Memory B cell (primary cell): Measurements from ENCODE around the gene OSBPL9.

ENCODE experiments used
- ATAC-seq: fragments of 150-1000 bp; cut with Tn5 transposase; 2 replicates; pipeline ENCODE4 v1.10.0; 2021; ENCODE audit warnings: low read depth, mild to moderate bottlenecking, moderate library complexity
- DNase-seq, 2 donors: peaks; one replicate each; pipeline ENCODE4 v3.0.0; 2022; ENCODE audit warnings: low spot score in 2 of 2
- H3K27ac Mint-ChIP-seq: one replicate; pipeline ENCODE4 v1.8.0; 2022; ENCODE audit warnings: mild to moderate bottlenecking, moderate library complexity, mixed read lengths
- H3K27me3 Mint-ChIP-seq: one replicate; pipeline ENCODE4 v1.8.0; 2022; ENCODE audit warnings: mixed read lengths
- H3K36me3 Mint-ChIP-seq: one replicate; pipeline ENCODE4 v1.8.0; 2022; ENCODE audit warnings: mild to moderate bottlenecking, mixed read lengths
- H3K4me1 Mint-ChIP-seq: one replicate; pipeline ENCODE4 v1.8.0; 2022; ENCODE audit warnings: mixed read lengths
- H3K4me3 Mint-ChIP-seq: one replicate; pipeline ENCODE4 v1.8.0; 2022; ENCODE audit warnings: mild to moderate bottlenecking, moderate library complexity, mixed read lengths
- H3K9me3 Mint-ChIP-seq: one replicate; pipeline ENCODE4 v1.8.0; 2022; ENCODE audit warnings: mixed read lengths

The OSBPL9 gene, protein sequence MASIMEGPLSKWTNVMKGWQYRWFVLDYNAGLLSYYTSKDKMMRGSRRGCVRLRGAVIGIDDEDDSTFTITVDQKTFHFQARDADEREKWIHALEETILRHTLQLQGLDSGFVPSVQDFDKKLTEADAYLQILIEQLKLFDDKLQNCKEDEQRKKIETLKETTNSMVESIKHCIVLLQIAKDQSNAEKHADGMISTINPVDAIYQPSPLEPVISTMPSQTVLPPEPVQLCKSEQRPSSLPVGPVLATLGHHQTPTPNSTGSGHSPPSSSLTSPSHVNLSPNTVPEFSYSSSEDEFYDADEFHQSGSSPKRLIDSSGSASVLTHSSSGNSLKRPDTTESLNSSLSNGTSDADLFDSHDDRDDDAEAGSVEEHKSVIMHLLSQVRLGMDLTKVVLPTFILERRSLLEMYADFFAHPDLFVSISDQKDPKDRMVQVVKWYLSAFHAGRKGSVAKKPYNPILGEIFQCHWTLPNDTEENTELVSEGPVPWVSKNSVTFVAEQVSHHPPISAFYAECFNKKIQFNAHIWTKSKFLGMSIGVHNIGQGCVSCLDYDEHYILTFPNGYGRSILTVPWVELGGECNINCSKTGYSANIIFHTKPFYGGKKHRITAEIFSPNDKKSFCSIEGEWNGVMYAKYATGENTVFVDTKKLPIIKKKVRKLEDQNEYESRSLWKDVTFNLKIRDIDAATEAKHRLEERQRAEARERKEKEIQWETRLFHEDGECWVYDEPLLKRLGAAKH

DNA sequence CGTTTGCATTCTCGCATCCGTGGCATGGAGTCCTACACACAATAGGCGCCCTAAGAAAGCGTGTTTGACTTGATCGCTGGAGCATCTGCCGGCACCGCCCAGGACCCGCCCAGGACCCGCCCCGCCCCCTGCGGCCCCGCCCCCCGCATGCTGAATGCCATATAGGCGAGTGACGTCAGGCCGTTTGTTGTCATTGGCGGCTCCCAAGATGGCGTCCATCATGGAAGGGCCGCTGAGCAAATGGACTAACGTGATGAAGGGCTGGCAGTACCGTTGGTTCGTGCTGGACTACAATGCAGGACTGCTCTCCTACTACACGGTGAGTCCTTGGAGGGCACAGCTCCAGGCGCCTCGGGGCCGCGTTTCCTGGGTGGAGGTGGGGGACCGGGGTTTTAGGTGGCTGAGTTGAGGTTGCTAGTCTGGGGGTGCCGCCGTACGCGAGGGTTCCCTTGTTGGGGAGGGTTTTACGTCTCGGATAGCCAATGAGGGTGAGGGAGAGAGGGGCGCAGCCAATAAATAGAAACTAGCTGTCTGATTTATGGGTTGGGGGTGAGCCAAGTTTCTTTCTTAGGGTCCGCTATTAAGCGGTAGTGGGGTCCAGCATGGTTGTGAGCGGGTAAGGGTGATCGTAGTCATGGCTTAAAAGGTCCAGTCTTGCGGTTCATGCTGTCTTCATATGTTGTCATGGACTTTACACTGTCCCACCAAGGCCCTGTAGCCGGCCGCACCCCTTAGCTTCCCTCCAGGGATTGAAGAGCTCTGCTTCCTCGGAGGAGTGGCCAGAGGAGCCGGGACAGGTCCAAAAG lies at the start of gene OSBPL9:
OSBPL9 (plus strand) TSS at position 190 of the 806 bp plus-strand sequence; CDS start at position 209, 19 bp downstream.
- Mint-ChIP-seq H3K27me3 (no peaks in the 10 kb centered on the region), H3K36me3 (peaks cover 11% of the 10 kb centered on the region), H3K4me1 (peaks cover 31% of the 10 kb centered on the region)

DNA sequence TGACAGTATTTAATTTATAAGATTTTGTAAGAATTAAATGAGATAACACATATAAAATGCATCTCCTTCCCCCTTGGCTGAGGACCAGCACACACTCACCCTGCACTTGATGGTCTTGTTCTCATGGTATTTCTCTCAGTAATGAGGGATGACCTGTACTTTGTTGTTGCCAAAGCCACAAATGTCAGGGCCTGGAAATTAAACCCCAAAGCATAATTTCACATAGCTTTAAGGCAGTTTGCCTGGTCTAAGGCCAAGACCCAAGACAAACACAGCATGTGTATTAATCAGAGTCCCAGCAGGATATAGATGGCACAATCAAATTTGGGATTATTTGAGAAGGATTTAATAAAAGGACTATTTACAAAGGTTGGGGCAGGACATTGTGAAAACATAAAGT lies 49.2 kb upstream of the OSBPL9 start:
- Mint-ChIP-seq H3K4me1 (peaks cover 38% of the 10 kb centered on the region), H3K27me3 (no peaks in the 10 kb centered on the region), H3K9me3 (no peaks in the 10 kb centered on the region), H3K27ac (no peak overlapping the region), H3K36me3 (no peaks in the 10 kb centered on the region), H3K4me3 (no peak overlapping the region)
- ATAC-seq, result no peak
- DNase-seq, result no peak

More for the DNA sequence above, at the start of gene OSBPL9:
- DNase-seq (peak; percentile 72 to 79), ATAC-seq (peak; percentile 95)
- H3K4me3 Mint-ChIP-seq, result peak within 1 kb of the TSS; percentile 100
- peak within 1 kb of the TSS; percentile 100 for H3K27ac Mint-ChIP-seq
- no peaks in the 10 kb centered on the region for H3K9me3 Mint-ChIP-seq

DNA sequence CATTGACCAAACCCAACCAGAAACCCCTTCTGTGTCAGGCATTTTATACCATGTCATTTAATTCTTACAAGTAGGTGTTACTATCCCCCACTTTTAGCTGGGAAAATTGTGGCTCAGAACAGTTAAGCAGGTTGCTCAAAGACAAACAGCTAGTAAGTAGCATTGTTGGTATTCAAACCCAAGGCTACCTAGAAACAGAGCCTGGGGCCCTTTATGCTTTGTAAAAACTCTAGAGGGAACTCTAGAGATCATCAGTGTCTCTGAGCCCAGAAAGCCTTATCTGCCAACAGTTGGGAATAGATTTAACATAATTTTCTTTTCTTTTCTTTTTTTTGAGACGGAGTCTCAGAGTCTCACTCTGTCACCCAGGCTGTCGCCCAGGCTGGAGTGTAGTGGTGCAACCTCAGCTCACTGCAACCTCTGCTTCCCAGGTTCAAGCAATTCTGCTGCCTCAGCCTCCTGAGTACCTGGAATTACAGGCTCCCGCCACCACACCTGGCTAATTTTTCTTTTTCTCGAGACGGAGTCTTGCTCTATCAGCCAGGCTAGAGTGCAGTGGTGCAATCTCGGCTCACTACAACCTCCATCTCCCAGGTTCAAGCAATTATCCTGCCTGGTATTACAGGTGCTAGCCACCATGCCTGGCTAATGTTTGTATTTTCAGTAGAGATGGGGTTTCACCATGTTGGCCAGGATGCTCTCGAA lies 48.5 kb upstream of the OSBPL9 start:
- Mint-ChIP-seq H3K4me1 (peaks cover 38% of the 10 kb centered on the region), H3K9me3 (no peaks in the 10 kb centered on the region), H3K4me3 (no peak overlapping the region), H3K36me3 (no peaks in the 10 kb centered on the region), H3K27me3 (no peaks in the 10 kb centered on the region), H3K27ac (no peak overlapping the region)
- no peak for DNase-seq
- ATAC-seq, result no peak

DNA sequence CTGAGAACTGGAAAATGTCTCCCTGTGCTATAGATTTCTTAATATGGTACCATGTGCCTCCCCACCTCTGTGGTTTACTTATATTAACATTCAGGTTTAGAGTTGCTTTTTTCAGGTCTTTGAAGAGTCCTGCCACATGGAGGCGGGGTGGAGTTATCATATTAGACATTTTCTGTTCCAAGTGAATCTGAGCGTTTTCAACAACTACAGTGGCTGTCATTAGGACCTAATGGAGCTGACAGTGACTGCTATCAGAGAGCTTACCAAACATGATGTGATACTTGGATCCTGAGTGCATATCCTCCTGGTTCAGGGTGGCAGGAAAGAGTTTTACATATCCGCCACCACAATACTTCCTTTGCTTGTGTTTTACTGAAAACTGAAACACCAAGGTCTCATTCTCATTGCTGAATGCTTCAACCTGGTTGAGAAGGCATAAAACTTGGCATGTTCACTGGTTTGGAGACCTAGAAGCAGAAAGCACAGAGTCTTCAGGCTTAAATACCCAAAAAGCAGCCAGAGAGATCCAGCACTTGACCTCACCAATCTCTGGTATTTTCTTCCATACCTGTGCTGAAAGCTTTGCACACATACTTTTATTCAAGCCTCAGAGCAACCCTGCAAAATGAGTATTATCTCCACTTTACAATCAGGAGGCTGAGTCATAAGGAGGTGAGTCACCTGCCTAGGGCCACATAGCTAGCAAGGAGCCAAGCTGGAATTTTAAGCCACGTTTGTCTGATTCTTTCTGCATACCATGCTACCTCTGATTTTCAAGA lies 47.4 kb upstream of the OSBPL9 start:
- H3K9me3 Mint-ChIP-seq, result no peaks in the 10 kb centered on the region

DNA sequence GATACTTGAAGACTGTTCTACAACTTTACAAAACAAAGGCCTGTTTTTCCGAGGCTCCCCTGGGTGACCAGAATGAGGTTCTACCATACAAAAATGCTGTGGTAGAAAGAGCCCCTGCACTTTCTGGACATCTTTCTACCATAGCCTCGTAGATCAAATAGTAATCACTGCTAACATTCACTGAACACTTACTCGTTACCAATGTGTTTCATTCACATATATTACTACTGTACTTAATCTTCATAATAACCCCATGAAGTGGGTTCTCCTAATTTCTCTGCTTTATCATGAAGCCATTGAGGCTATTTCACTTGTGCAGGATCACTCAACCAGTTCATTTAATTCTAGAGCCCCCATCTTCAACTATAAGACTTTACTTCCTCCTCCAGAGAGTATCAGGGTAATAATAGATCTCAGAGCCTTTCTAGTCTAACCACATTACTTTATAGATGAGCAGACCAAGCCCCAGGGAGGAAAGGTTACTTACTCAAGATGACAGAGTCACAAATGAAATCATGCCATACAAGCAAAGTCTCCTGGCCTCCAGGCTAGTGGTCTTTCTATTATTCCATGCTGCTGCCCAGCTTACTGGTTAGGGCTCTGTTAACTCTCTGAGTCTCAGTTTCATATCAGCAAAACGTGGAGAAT lies 46.7 kb upstream of the OSBPL9 start:
- Mint-ChIP-seq H3K4me3 (peak overlapping the region; percentile 57), H3K4me1 (peaks cover 37% of the 10 kb centered on the region), H3K9me3 (no peaks in the 10 kb centered on the region), H3K27ac (peak overlapping the region; percentile 78), H3K27me3 (no peaks in the 10 kb centered on the region), H3K36me3 (no peaks in the 10 kb centered on the region)
- ATAC-seq (peak; percentile 64), DNase-seq (peak in 1 of 2 donors; percentile 26)

More for the DNA sequence above, 47.4 kb upstream of the OSBPL9 start:
- H3K27ac Mint-ChIP-seq, result peak overlapping the region; percentile 78
- no peaks in the 10 kb centered on the region for H3K27me3 Mint-ChIP-seq
- ATAC-seq, result peak; percentile 90
- peak; percentile 17 to 36 for DNase-seq
- H3K4me3 Mint-ChIP-seq, result peak overlapping the region; percentile 57
- peaks cover 33% of the 10 kb centered on the region for H3K4me1 Mint-ChIP-seq
- H3K36me3 Mint-ChIP-seq, result no peaks in the 10 kb centered on the region

DNA sequence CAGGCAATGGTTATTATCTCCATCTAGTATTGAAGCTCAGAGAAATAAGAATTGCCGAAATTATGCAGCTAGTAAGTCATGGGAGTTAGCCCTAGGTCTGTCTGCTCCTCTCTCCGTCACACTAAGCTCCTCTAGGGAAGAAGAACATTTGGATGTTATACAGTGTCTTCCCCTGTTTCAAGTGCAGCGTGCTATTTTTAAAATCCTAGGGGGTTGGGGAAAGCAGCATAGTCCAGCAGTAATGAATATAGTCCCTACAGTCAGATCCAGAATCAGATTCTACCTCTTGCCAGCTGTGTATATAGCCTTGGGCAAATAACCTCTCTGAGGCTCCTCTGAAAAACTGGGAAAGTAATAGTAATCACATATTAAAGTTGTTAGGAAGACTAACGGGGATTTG lies 44.5 kb upstream of the OSBPL9 start:
- Mint-ChIP-seq H3K9me3 (no peaks in the 10 kb centered on the region), H3K4me3 (no peak overlapping the region), H3K4me1 (peaks cover 53% of the 10 kb centered on the region), H3K27me3 (no peaks in the 10 kb centered on the region), H3K27ac (no peak overlapping the region), H3K36me3 (no peaks in the 10 kb centered on the region)
- ATAC-seq (no peak), DNase-seq (no peak)

DNA sequence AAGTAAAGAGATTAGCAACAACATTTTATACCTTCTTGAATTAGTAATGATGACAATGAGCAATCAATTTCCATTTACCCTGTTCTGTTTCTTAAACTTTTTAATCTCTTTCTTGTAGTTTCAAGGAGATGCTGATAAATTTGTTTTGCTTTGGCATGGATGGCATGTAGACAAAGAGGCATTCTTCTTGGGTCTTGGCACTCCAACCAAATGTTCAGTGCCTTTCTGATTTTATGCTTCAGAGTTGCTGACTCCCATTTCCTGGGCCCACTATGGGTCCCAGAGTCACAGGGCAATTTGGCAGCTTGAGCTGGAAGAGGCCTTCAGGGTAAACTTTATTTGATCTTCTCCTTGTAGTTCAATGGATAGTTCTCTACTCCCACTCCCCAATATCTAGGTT lies 42.1 kb upstream of the OSBPL9 start:
- no peak for DNase-seq
- Mint-ChIP-seq H3K4me3 (peak overlapping the region; percentile 25), H3K27ac (no peak overlapping the region), H3K27me3 (no peaks in the 10 kb centered on the region), H3K4me1 (peaks cover 50% of the 10 kb centered on the region), H3K9me3 (no peaks in the 10 kb centered on the region), H3K36me3 (no peaks in the 10 kb centered on the region)
- ATAC-seq, result no peak

DNA sequence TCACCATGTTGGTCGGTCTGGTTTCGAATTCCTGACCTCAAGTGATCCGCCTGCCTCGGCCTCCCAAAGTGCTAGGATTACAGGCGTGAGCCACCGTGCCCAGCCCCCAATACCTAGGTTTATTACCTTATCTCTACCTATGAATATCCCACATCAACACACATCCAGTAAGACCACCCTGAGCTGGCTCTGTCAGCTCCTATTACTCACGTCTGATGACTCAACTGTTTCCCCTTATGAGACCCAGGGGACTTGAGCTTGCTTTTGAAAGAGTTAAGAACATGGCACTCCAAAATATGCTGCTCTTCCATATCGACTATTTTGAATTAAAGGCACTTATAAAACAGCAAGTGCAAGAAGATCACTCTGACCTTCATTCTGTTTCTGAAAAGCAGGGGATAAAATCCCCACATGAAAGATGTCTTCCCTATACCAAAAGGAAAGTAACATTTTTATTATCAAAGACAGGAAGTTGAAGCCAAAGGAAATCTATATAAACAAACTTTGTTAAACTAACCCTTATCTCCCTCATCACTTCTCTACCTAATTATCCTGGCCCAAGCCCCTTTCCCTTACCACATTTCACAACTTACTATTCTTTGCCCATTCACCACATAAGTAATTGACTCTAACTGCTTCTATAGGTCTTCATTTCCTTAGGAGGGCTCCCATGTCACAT lies 41.3 kb upstream of the OSBPL9 start:
- no peaks in the 10 kb centered on the region for H3K27me3 Mint-ChIP-seq
- peaks cover 43% of the 10 kb centered on the region for H3K4me1 Mint-ChIP-seq
- H3K9me3 Mint-ChIP-seq, result no peaks in the 10 kb centered on the region
- H3K27ac Mint-ChIP-seq, result peak overlapping the region; percentile 93
- peak overlapping the region; percentile 38 for H3K4me3 Mint-ChIP-seq
- no peak for DNase-seq
- no peaks in the 10 kb centered on the region for H3K36me3 Mint-ChIP-seq
- no peak for ATAC-seq

DNA sequence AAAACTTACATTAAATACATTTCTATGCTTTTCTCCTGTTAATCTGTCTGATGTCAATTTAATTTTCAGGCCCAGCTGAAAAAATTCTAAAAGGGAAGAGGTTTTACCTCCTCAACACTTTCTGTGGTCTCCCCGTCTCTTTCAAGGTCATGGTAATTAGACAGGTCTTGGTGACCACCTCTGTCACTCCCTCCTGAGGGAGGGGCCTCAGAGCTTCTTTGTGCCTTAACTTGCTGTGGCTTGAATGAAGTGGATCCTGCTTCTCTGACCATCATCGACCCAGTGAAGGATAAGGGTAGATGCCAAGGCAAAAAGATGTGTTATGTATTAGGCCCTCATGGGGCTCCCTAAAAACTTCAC lies 40.8 kb upstream of the OSBPL9 start:
- Mint-ChIP-seq H3K9me3 (no peaks in the 10 kb centered on the region), H3K27me3 (no peaks in the 10 kb centered on the region), H3K36me3 (no peaks in the 10 kb centered on the region), H3K27ac (peak overlapping the region; percentile 93), H3K4me1 (peaks cover 41% of the 10 kb centered on the region), H3K4me3 (no peak overlapping the region)
- ATAC-seq (no peak), DNase-seq (no peak)

DNA sequence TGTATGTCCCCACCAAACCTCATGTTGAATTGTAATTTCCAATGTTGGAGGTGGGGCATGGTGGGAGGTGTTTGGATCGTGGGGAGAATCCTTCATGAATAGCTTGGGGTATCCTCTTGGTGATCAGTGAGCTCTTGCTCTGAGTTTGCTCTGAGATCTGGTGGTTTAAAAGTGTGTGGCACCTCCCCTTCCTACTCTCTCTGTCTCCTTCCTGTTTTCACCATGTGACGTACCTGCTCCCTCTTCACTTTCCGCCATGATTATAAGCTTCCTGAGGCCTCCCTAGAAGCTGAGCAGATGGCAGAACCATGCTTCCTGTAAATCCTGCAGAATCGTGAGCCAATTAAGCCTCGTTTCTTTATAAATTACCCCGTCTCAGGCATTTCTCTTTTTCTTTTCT lies 40.0 kb upstream of the OSBPL9 start:
- Mint-ChIP-seq H3K4me1 (peaks cover 36% of the 10 kb centered on the region), H3K36me3 (peaks cover 2% of the 10 kb centered on the region), H3K27me3 (no peaks in the 10 kb centered on the region), H3K4me3 (peak overlapping the region; percentile 81), H3K9me3 (no peaks in the 10 kb centered on the region), H3K27ac (peak overlapping the region; percentile 93)
- DNase-seq, result no peak
- ATAC-seq, result peak; percentile 65

DNA sequence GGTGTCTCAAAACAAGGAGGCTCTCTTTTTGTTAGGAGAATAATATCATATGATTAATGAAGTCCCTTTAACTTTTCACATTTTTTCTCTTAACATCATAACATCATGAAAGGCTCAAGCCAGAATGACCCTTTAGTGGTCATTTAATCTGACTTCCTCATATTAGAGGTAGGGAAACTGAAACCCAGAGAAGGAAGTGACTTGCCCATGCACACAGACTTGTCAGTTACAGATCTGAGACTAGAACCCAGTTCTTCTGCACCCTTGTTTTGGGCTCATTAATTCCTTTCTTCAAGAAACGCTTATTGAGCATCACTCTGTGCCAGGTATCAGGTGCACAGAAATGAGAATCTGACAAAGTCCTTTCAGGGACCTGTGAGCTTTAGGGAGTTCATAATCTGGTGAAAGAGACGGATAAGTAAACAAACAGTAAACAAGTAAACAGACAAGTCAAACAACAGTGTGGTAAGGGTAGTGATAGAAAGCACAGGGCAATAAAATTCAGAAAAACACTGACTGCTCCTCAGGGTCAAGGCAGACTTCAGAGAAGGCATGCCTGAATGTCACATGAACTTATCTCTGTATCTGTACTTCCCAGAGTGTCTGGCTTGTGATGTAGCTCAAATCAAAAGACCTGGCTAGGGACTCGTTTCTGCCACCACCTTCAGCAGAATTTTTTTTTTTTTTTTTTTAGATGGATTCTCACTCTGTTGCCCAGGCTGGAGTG lies 38.3 kb upstream of the OSBPL9 start:
- Mint-ChIP-seq H3K4me3 (peak overlapping the region; percentile 59), H3K27me3 (no peaks in the 10 kb centered on the region), H3K36me3 (peaks cover 2% of the 10 kb centered on the region), H3K9me3 (no peaks in the 10 kb centered on the region), H3K4me1 (peaks cover 34% of the 10 kb centered on the region), H3K27ac (peak overlapping the region; percentile 93)
- ATAC-seq (peak; percentile 79), DNase-seq (no peak)

DNA sequence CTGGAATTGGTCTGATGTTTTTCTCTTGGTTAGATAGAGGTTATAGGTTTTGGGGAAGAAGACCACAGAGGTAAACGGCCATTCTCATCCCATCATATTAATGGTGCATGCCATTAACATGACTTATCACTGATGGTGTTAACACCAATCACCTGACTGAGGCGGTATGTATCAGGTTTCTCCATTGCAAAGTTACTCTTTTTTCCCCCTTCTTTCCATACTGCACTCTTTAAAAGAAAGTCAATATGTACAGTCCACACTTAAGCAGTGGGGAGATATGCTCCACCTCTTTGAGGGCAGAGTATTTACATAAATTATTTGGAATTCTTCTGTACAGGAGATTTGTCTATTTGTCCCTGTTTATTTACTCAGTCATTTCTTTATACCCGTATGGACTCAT lies 35.7 kb upstream of the OSBPL9 start:
- DNase-seq (no peak), ATAC-seq (no peak)
- peaks cover 2% of the 10 kb centered on the region for H3K36me3 Mint-ChIP-seq
- no peaks in the 10 kb centered on the region for H3K27me3 Mint-ChIP-seq
- H3K4me3 Mint-ChIP-seq, result no peak overlapping the region
- H3K27ac Mint-ChIP-seq, result no peak overlapping the region
- H3K4me1 Mint-ChIP-seq, result peaks cover 21% of the 10 kb centered on the region
- no peaks in the 10 kb centered on the region for H3K9me3 Mint-ChIP-seq
